Esophagus muscularis mucosa (tissue), 4 donors: ENCODE results near the gene MRPS31.

Source experiments
- EP300 ChIP-seq: sonication (generic); formaldehyde crosslinking; IDR thresholded peaks from one replicate; pipeline ENCODE4 v1.6.1; 2017; ENCODE audit warnings: antibody characterized with exemption
- POLR2A ChIP-seq: fragments of 450-650 bp; IDR thresholded peaks from one replicate; pipeline ENCODE4 v1.6.1; 2017; ENCODE audit warnings: antibody characterized with exemption, moderate library complexity, mild to moderate bottlenecking, low read depth
- POLR2AphosphoS5 ChIP-seq, 2 donors: sonication (generic); formaldehyde crosslinking; IDR thresholded peaks; one replicate each; pipeline ENCODE4 v1.6.1; 2017; ENCODE audit warnings: antibody characterized with exemption in 2 of 2
- TF ChIP-seq, protein P1 (sequence below), 3 experiments: fragments of 200-600 bp in 2 of 3; fragments of 450-650 bp in 1 of 3; sonication (generic) in 2 of 3; IDR thresholded peaks; one replicate each; pipeline ENCODE4 v1.5.1; 2017 to 2019; ENCODE audit warnings: antibody characterized with exemption in 3 of 3, mild to moderate bottlenecking in 2 of 3, moderate library complexity in 1 of 3

DNA sequence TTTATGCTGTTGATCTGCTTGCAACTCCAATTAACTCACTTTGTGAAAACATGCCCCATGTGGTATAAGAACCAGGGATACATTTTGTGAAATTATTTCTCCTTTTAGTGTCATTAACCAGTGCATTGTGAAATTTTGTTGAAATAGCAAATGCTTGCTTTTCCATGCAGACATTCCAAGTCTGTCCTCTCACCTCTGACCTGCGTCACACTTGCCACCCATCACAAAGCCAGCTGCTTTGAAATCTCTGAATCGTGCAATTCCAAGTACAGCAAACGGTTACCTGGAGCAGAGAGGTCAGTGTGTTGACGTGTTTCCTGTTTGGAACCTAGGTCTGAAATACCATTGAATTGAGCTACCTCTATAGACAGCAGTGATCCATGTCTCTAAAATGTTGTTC, 13.6 kb upstream of the MRPS31 start:
- TF ChIP-seq, protein P1, sequence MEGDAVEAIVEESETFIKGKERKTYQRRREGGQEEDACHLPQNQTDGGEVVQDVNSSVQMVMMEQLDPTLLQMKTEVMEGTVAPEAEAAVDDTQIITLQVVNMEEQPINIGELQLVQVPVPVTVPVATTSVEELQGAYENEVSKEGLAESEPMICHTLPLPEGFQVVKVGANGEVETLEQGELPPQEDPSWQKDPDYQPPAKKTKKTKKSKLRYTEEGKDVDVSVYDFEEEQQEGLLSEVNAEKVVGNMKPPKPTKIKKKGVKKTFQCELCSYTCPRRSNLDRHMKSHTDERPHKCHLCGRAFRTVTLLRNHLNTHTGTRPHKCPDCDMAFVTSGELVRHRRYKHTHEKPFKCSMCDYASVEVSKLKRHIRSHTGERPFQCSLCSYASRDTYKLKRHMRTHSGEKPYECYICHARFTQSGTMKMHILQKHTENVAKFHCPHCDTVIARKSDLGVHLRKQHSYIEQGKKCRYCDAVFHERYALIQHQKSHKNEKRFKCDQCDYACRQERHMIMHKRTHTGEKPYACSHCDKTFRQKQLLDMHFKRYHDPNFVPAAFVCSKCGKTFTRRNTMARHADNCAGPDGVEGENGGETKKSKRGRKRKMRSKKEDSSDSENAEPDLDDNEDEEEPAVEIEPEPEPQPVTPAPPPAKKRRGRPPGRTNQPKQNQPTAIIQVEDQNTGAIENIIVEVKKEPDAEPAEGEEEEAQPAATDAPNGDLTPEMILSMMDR (IDR thresholded peaks at IDR 0.05) = no peak
- TF ChIP-seq POLR2A = no peak
- no peak for TF ChIP-seq POLR2AphosphoS5 (IDR thresholded peaks at IDR 0.05)
- TF ChIP-seq EP300 = no peak
